BLaER1 (cell line): ENCODE results near the gene FAM32A.
A peak's percentile ranks its signal among the peaks of the same experiment; 100 is the strongest.
"Not testable (repeated sequence)": the region's sequence is repeated elsewhere in the genome, so short reads cannot be mapped to it uniquely, and the experiment has no call there.

ENCODE experiments used
- H3K27ac ChIP-seq: shearing (Covaris generic); formaldehyde crosslinking; 2 replicates; pipeline ENCODE4 v1.8.1; 2022
- H3K27me3 ChIP-seq: shearing (Covaris generic); formaldehyde crosslinking; 2 replicates; pipeline ENCODE4 v1.8.1; 2022
- H3K36me3 ChIP-seq: shearing (Covaris generic); formaldehyde crosslinking; 2 replicates; pipeline ENCODE4 v1.8.1; 2022
- H3K4me1 ChIP-seq: shearing (Covaris generic); formaldehyde crosslinking; 2 replicates; pipeline ENCODE4 v1.8.1; 2022
- H3K4me2 ChIP-seq: shearing (Covaris generic); formaldehyde crosslinking; 2 replicates; pipeline ENCODE4 v1.8.1; 2022
- H3K4me3 ChIP-seq: shearing (Covaris generic); formaldehyde crosslinking; 2 replicates; pipeline ENCODE4 v1.8.1; 2022
- H3K9ac ChIP-seq: shearing (Covaris generic); formaldehyde crosslinking; 2 replicates; pipeline ENCODE4 v1.8.1; 2022
- H3K9me3 ChIP-seq: shearing (Covaris generic); formaldehyde crosslinking; 2 replicates; pipeline ENCODE4 v1.8.1; 2022
- H4K20me1 ChIP-seq: shearing (Covaris generic); formaldehyde crosslinking; 2 replicates; pipeline ENCODE4 v1.8.1; 2022
- Cebpa-rat ChIP-seq: shearing (Covaris generic); IDR thresholded peaks from 2 replicates; pipeline ENCODE4 v1.8.1; 2022

The FAM32A gene

DNA sequence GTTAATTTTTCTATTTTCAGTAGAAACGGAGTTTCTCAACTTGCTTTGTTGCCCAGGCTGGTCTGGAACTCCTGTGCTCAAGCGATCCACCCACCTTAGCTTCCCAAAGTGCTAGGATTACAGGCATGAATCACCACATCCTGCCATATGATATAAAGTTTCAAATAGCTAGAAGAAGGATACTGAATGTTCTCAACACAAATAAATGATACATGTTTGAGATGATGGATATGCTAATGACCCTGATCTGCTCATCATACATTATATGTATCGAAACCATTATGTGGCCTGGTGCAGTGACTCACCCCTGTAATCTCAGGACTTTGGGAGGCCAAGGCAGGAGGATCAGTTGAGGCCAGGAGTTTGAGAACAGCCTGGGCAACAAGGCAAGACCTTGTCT lies 23.4 kb upstream of the FAM32A start:
- H3K36me3 ChIP-seq, result peaks cover 14% of the 10 kb centered on the region
- no peak overlapping the region for H3K4me2 ChIP-seq
- TF ChIP-seq Cebpa-rat, result no peak
- H3K27ac ChIP-seq, result no peak overlapping the region
- no peaks in the 10 kb centered on the region for H4K20me1 ChIP-seq
- peaks cover 13% of the 10 kb centered on the region for H3K4me1 ChIP-seq
- H3K27me3 ChIP-seq, result no peaks in the 10 kb centered on the region
- no peak overlapping the region for H3K9ac ChIP-seq
- no peak overlapping the region for H3K4me3 ChIP-seq
- no peaks in the 10 kb centered on the region for H3K9me3 ChIP-seq

DNA sequence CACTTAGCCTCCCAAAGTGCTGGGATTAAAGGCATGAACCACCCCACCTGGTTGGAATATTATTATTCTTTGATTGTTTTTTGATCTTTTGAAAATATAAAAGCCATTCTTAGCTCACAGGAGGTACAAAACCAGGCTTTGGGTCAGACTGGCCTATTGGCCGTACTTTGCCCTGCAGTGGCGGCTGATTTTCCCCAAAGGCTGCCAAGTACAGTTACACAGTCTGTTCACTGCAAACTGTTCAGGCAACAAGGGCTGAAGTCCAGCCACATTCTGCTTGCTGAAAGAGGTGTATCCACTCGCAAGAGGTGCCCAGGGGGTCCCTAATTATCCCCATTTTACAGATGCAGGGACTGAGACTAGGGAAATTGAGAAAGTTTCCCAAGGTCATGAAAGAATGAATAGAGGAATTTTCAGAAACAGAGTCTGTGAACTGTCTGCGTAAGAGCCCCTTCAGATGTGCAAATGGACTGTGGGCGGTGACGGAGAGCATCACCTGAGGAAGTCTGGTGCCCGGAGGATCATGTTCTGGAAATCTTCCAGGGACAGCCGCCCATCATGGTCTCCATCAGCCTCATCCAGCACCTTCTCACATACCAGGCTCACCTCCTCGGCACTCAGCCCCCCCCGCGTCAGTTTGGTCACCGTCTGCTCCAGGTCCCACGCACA lies 20.9 kb upstream of the FAM32A start:
- Histone ChIP-seq H3K9ac (no peak overlapping the region), H3K4me3 (no peak overlapping the region), H3K27ac (no peak overlapping the region), H3K9me3 (no peaks in the 10 kb centered on the region), H3K36me3 (no peaks in the 10 kb centered on the region), H3K27me3 (no peaks in the 10 kb centered on the region), H3K4me1 (peaks cover 19% of the 10 kb centered on the region), H3K4me2 (no peak overlapping the region), H4K20me1 (no peaks in the 10 kb centered on the region)
- no peak for TF ChIP-seq Cebpa-rat

DNA sequence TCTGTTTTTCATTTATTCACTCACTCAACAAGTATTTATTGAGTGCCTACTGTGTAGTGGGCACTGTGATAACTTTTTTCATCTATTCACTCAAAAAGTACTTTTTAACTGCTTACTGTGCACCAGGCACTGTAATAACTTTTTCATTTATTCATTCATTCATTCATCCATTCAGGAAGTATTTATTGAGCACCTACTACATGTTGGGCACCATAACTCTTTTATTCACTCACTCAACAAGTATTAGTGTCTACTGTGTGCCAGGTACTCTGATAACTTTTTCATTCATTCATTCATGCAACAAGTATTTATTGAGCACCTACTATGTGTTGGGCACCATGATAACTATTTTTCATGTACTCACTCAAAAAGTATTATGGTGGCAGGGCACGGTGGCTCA lies 18.8 kb upstream of the FAM32A start:
- no peak overlapping the region for H3K4me2 ChIP-seq
- peaks cover 27% of the 10 kb centered on the region for H3K4me1 ChIP-seq
- H3K9ac ChIP-seq, result no peak overlapping the region
- no peaks in the 10 kb centered on the region for H3K27me3 ChIP-seq
- H4K20me1 ChIP-seq, result no peaks in the 10 kb centered on the region
- H3K9me3 ChIP-seq, result no peaks in the 10 kb centered on the region
- H3K36me3 ChIP-seq, result no peaks in the 10 kb centered on the region
- no peak overlapping the region for H3K27ac ChIP-seq
- H3K4me3 ChIP-seq, result no peak overlapping the region
- no peak for TF ChIP-seq Cebpa-rat

DNA sequence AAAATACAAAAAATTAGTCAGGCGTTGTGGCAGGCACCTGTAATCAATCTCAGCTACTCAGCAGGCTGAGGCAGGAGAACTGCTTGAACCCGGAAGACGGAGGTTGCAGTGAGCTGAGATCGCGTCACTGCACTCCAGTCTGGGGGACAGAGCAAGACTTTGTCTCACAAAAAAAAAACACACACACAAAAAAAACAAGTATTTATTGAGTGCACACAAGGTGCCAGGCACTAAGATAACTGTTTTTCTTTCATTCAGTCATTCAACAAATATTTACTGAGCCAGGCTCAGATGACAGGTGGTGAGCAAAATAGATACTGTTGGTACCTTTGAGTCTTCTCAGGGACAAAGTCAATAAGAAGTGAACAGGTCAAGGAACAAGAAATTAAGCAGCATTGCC lies 18.2 kb upstream of the FAM32A start:
- Histone ChIP-seq H3K4me3 (no peak overlapping the region), H3K27ac (no peak overlapping the region), H3K4me2 (no peak overlapping the region), H3K4me1 (peaks cover 27% of the 10 kb centered on the region), H3K27me3 (no peaks in the 10 kb centered on the region), H4K20me1 (no peaks in the 10 kb centered on the region), H3K36me3 (no peaks in the 10 kb centered on the region), H3K9ac (no peak overlapping the region), H3K9me3 (no peaks in the 10 kb centered on the region)
- no peak for TF ChIP-seq Cebpa-rat

DNA sequence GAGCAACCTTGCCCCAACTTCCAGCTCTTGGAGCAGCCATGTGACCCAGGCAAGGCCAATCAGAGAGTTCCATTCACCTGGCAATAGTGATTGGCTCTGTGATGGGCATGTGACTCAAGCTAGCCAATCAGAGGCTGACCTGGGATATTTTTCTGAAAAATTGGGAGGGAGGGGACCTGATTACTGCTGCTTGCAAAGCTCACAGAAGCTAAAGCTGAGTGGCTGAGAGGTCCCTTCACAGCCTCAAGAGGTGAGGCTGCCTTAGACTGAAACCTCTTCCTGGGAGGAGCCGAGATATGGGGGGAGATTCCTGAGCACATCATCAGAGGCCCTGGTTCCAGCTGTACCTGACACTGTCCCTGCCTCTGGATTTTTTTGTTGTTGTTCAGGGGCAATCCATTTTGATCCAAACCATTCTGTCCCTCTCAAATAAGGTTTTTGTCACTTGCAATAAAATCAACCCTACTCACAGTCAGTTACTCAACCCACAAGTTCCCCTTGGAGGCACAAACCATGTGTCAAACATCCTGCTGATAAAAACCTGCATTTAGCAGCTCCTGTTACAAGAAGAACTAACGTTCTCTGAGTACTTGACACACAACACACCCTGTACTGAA lies 16.6 kb upstream of the FAM32A start:
- Histone ChIP-seq H3K27ac (peak overlapping the region; percentile 56), H3K9me3 (no peaks in the 10 kb centered on the region), H3K4me1 (peaks cover 39% of the 10 kb centered on the region), H3K4me3 (no peak overlapping the region), H4K20me1 (no peaks in the 10 kb centered on the region), H3K4me2 (peak overlapping the region; percentile 57), H3K9ac (no peak overlapping the region), H3K36me3 (no peaks in the 10 kb centered on the region), H3K27me3 (no peaks in the 10 kb centered on the region)
- no peak for TF ChIP-seq Cebpa-rat

DNA sequence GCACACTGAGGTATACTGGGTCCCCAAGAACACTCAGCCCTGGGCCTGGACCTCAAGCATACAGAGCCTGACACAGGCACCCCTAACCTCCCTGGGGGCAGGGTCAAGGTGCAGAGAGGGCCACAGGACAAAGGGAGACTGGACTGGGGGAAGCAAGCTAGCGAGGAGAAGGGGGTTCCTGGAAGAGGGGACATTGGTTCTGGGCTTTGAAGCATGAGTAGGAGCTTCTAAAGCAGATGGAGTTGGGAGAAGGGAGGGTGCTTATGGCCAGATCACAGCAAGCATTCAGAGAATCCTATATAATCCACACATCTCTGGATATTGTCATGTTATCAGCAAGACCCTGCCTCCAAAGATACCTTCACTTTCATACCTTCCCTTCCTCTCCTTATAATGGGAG lies 15.1 kb upstream of the FAM32A start:
- no peak for TF ChIP-seq Cebpa-rat
- no peaks in the 10 kb centered on the region for H3K27me3 ChIP-seq
- no peak overlapping the region for H3K4me2 ChIP-seq
- H3K9me3 ChIP-seq, result peaks cover 3% of the 10 kb centered on the region
- H3K4me1 ChIP-seq, result peaks cover 39% of the 10 kb centered on the region
- no peak overlapping the region for H3K4me3 ChIP-seq
- no peaks in the 10 kb centered on the region for H4K20me1 ChIP-seq
- no peaks in the 10 kb centered on the region for H3K36me3 ChIP-seq
- no peak overlapping the region for H3K9ac ChIP-seq
- H3K27ac ChIP-seq, result no peak overlapping the region

DNA sequence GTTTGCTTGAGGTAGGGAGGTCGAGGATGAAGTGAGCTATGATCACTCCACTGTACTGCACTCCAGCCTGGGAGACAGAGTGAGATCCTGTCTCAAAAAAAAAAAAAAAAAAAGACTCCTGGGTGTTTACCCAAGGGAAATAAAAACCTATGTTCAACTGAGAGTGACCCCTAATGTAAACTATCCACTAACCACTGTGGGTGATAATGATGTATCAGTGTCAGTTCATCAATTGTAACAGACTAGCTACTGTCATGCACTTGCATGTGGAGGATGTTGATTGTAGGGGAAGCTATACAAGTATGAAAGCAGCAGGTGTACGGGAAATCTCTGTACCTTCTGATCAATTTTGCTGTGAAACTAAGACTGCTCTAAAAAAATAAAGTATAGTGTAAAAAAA lies 9.3 kb upstream of the FAM32A start:
- no peak overlapping the region for H3K4me3 ChIP-seq
- H3K9ac ChIP-seq, result no peak overlapping the region
- no peak for TF ChIP-seq Cebpa-rat
- H3K36me3 ChIP-seq, result no peaks in the 10 kb centered on the region
- no peaks in the 10 kb centered on the region for H4K20me1 ChIP-seq
- peaks cover 13% of the 10 kb centered on the region for H3K9me3 ChIP-seq
- no peak overlapping the region for H3K4me2 ChIP-seq
- no peaks in the 10 kb centered on the region for H3K27me3 ChIP-seq
- no peak overlapping the region for H3K27ac ChIP-seq
- H3K4me1 ChIP-seq, result peaks cover 23% of the 10 kb centered on the region

DNA sequence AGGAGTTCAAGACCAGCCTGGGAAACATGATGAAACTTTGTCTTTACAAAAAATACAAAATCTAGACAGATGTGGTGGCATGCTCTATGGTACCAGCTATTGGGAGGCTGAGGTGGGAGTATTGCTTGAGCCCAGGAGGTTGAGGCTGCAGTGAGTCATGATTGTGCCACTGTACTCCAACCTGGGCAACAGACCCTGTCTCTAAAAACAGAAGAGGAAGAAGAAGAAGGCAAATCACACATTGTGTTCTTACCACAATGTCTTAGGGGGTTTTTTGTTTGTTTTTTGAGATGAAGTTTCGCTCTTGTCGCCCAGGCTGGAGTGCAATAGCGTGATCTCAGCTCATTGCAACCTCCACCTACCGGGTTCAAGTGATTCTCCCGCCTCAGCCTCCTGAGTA lies 6.3 kb upstream of the FAM32A start:
- not testable (repeated sequence) for H3K4me2 ChIP-seq, H3K4me3 ChIP-seq
- peaks cover 13% of the 10 kb centered on the region for H3K9me3 ChIP-seq

DNA sequence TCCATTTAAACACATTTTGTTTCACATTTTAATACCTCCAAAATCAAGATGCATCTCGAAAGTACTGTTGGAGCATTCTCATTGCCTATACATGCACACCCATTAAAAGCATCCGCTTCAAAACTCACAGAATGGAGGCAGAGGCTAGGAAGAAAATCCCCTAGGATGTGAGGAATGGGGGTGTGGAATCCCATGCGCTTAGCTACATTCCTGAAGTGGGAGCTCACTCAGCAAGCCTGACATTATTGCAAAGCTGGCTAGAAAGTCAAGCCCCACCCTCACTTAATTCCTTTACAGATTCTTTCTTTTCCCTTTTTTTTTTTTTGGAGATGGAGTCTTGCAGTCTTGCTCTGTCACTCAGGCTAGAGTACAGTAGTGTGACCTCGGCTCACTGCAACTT lies 4.6 kb upstream of the FAM32A start:
- H3K9ac ChIP-seq, result no peak overlapping the region
- H3K27ac ChIP-seq, result no peak overlapping the region
- H3K36me3 ChIP-seq, result no peaks in the 10 kb centered on the region
- no peaks in the 10 kb centered on the region for H3K27me3 ChIP-seq
- peaks cover 6% of the 10 kb centered on the region for H3K9me3 ChIP-seq
- no peak overlapping the region for H3K4me2 ChIP-seq
- no peak for TF ChIP-seq Cebpa-rat
- H3K4me1 ChIP-seq, result peaks cover 15% of the 10 kb centered on the region
- no peak overlapping the region for H3K4me3 ChIP-seq
- peaks cover 2% of the 10 kb centered on the region; the same call in 1 of the 2 replicates for H4K20me1 ChIP-seq

More for the DNA sequence above, 6.3 kb upstream of the FAM32A start:
- not testable (repeated sequence) for H3K9ac ChIP-seq, H3K36me3 ChIP-seq, H3K27me3 ChIP-seq, H4K20me1 ChIP-seq, H3K27ac ChIP-seq
- H3K4me1 ChIP-seq, result peaks cover 11% of the 10 kb centered on the region; the same call in 1 of the 2 replicates

DNA sequence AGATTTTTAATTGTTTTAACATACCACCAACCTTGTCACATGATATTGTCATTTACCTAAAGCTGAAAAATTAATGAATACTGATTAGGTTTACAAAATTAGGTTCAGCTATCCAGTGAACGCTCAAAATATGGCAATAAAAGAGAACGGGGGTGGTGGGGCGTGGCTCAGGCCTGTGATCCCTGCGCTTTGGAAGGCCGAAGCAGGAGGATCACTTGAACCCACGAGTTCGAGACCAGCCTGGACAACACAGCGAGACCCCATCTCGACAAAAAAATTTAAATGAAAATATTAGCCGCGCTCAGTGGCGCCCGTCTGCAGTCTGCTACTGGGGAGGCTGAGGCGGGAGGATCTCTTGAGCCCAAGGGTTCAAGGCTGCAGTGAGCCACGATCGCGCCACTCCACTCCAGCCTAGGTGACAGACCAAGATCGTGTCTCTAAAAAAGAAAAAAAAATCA lies 516 bp upstream of the FAM32A start:
- Histone ChIP-seq H3K9ac (no peak overlapping the region), H3K4me3 (peak overlapping the region; percentile 89), H3K36me3 (peaks cover 32% of the 10 kb centered on the region), H3K4me2 (peak overlapping the region; percentile 60), H3K27ac (no peak overlapping the region), H3K27me3 (no peaks in the 10 kb centered on the region), H3K4me1 (peaks cover 19% of the 10 kb centered on the region), H4K20me1 (peaks cover 40% of the 10 kb centered on the region), H3K9me3 (no peaks in the 10 kb centered on the region)
- no peak for TF ChIP-seq Cebpa-rat

DNA sequence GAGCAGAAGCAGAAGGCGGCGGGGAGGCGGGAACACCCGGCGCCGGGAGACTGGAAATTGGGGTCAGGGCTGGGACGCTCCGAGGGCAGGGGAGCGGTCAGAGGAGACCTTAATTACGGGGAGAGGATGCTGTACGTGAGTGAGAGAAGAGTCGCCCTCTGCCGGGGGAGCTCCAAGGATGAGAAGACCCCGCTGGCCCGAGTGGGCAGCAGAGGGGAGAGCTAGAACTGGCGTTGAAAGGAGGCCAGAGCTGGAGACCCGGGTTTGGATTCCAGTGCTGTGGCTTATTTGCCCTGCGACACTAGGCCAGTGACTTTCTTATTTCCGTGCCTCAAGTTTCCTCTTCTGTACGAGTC lies 536 bp downstream of the FAM32A start:
- Histone ChIP-seq H3K27me3 (no peaks in the 10 kb centered on the region), H3K4me1 (peaks cover 15% of the 10 kb centered on the region), H3K4me3 (peak overlapping the region; percentile 89), H3K27ac (peak overlapping the region; percentile 88), H4K20me1 (peaks cover 50% of the 10 kb centered on the region), H3K36me3 (peaks cover 43% of the 10 kb centered on the region), H3K4me2 (peak overlapping the region; percentile 89), H3K9me3 (no peaks in the 10 kb centered on the region), H3K9ac (peak overlapping the region; percentile 91)
- no peak for TF ChIP-seq Cebpa-rat
